GM18507 (cell line): ENCODE measurements around the gene LIN28A.
A peak's percentile ranks its signal among the peaks of the same experiment; 100 is the strongest.

Experiments used
- DNase-seq: peaks from one replicate; pipeline ENCODE4 v3.0.0; 2011; ENCODE audit warnings: low read depth; ENCODE audit not compliant: insufficient read length; ENCODE audit errors: extremely low spot score
- FAIRE-seq: peaks from 2 replicates; lab custom pipeline; 2011; peaks lifted over from hg19 to GRCh38; lab: Jason Lieb, UNC

Gene LIN28A

DNA sequence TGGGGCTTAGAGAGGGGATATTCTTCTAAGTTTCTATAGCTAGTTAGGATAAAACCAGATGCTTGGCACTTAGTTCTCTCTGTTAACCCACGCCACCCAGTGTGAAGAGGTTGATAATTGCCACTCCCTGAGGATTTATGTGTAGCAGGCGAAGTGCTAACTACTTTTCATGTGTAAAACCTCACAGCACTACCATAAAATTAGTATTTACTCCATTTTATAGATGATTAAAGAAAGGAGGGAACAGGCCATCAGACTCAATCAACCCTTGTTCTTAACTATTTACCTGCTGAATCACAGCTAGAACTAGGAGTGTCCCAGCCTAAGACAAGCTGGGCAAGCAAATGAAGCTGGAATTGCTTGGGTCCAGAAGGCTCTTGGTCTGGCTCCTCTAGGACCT, 8.9 kb downstream of the LIN28A start:
- DNase-seq (no peak), FAIRE-seq (no peak)

- FAIRE-seq (no peak), DNase-seq (no peak)
These were observed 19.1 kb downstream of the LIN28A start for GRCh38 chr1:26429721-26430120.

DNA sequence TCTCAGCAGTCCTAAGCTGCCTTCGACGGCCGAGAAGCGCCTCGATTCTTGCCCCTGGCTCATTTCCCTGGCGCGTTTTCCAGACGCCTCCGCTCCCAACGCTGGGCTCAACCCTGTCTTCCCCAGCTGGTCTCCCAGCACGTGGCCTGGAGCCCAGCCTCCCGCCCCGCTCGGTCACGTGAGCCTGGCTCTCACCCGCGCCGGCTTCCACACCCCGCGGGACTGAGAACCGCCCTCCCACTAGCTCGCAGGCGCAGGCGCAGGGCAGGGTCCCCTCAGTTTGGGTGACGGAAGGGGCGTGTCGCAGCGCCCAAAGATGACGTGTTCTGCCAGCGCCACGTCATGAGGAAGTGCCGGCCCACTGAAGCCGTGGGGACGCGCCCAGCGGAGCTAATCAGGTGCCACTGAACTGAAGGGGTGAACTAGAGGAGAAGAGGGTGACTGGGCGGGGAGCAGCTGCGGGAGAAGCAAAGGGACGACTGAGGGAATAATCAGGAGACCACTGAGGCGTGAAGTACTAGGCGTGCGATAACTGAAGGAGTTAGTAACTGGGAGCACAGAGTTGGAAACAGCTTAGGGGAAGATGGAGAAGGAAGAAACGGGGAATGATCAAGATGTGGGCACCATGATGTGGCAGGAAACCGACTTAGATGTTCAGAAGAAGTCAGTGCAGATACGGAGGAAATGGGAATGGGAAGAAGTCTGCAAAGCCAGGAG, 21.5 kb downstream of the LIN28A start, which contains the start of gene DHDDS:
TSS of gene DHDDS (plus strand) at position 343 of the 717 bp plus-strand sequence. CDS start 625 bp downstream, outside the sequence.
- peak; percentile 99 for DNase-seq
- FAIRE-seq = peak; percentile 97

DNA sequence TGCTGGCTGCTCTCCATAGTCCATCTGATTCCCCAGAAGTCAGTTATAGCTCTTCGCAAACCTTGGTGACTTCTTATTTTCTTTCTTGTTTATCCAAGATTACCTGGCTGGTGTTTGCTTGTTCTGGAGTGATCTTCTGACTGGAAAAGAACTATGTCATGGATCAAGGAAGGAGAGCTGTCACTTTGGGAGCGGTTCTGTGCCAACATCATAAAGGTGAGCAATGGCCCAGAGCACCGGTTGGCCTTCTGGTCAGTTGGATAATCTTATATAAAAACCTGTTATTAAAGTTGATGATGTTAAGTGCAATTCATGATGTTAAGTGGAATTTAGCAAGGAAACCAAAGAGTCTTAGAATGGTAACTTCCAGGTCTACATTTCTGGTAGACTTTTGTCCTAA, 22.2 kb downstream of the LIN28A start:
- DNase-seq = no peak
- FAIRE-seq = no peak

- FAIRE-seq = no peak
- no peak for DNase-seq
These were observed 23.6 kb downstream of the LIN28A start for GRCh38 chr1:26434161-26434752.

DNA sequence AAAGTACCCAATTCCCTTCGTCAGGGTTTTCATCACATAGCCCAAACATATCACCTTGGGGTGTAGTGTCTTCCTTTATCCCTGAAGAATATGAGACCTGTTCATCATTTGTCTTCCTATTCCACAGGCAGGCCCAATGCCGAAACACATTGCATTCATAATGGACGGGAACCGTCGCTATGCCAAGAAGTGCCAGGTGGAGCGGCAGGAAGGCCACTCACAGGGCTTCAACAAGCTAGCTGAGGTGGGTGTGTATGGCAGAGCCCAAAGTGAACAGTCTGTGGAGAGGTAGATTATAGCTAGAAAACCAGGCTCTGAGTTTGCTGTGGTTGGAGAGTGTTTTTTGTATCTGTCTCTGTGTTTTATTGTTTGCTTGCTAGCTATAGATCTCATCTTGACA, 27.4 kb downstream of the LIN28A start:
- FAIRE-seq (no peak), DNase-seq (no peak)

DNA sequence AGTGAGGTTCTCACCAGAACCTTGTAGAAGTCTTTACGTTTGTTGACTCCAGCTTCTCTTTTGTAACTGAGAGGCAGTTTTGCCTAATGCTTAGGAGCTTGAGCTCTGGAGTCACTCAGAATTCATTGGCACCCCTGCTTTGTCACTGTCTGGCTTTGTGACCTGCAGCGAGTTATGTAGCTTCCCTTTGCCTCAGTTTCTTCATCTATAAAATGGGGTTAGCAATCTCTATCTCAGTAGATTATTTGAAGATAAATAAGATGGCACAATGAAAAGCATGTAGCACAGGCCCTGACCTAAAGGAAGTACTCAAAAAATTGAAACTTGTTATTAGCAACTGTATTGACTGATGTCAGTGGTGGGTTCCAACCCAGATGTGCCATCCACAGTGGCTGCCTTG, 29.6 kb downstream of the LIN28A start:
- DNase-seq = no peak
- no peak for FAIRE-seq

- DNase-seq (no peak), FAIRE-seq (no peak)
These were observed 39.3 kb downstream of the LIN28A start for GRCh38 chr1:26449868-26450267.

DNA sequence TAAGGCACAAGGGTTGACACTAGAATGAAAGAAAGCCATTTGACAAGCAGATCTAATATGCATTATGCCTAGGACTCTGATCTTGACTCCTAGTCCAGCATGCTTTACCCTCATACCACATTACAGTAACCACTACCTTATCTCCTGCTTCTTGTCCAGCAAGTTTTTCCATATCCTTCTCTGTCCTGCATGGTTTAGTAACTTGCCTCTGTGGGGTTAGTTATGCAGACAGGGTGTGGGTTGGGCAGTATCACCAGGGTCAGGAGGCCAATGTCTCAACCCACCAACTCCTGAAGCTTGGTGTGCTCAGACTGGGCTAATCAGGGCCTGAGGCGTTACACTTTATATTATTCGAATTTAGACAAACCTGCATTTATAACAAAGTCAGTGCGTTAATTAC, 40.3 kb downstream of the LIN28A start:
- FAIRE-seq (no peak), DNase-seq (no peak)

- no peak for DNase-seq
- no peak for FAIRE-seq
These were observed 42.0 kb downstream of the LIN28A start for GRCh38 chr1:26452459-26453183.

GRCh38 chr1:26459148-26459547, 48.5 kb downstream of the LIN28A start:
- DNase-seq = no peak
- FAIRE-seq = no peak

DNA sequence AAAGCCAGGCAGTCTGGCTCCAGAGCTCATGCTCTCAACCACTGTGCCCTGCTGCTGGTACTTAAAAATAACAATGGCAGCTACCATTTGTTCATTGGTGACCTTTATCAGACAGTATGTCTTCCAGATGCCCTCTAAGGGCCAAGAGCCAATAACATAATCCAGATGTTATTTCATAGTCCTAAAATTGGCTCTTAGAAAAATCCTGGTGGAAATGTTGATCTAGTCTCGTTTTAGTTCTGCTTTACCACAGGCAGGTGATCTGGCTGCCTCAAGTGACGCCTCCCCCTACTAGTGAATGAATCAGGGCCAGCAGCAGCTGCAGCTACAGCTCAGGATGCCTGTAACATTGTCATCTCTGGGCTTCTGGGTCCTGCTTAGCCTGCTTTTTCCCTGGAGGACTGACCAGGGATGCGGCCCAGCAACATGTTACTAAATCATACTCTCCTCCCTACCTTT, 49.0 kb downstream of the LIN28A start:
- FAIRE-seq (no peak), DNase-seq (no peak)

- DNase-seq (no peak), FAIRE-seq (no peak)
These were observed 58.3 kb downstream of the LIN28A start for GRCh38 chr1:26468911-26469310.

GRCh38 chr1:26469558-26469957, 58.9 kb downstream of the LIN28A start:
- FAIRE-seq (no peak), DNase-seq (no peak)

- DNase-seq (no peak), FAIRE-seq (no peak)
These were observed 60.4 kb downstream of the LIN28A start for GRCh38 chr1:26470878-26471497.

- no peak for FAIRE-seq
- DNase-seq = no peak
These were observed 61.1 kb downstream of the LIN28A start for GRCh38 chr1:26471498-26472319.

GRCh38 chr1:26472320-26472900, 61.8 kb downstream of the LIN28A start, which contains the start of gene HMGN2:
Gene HMGN2, plus strand, starts transcription at chr1:26472440. Its CDS starts 173 bp downstream, at chr1:26472613.
- peak; percentile 44 for FAIRE-seq
- peak; percentile 73 for DNase-seq

- FAIRE-seq (peak; percentile 93), DNase-seq (peak; percentile 88)
These were observed 62.6 kb downstream of the LIN28A start for GRCh38 chr1:26472901-26473845.
